Fibroblast of pulmonary artery (primary cell): Measurements from ENCODE around the gene CSTA.

ENCODE experiments used
- DNase-seq: peaks from one replicate; pipeline ENCODE4 v3.0.0-alpha.2; 2010; ENCODE audit warnings: low read depth
- H3K4me3 ChIP-seq: replicated peaks from 2 replicates; pipeline ENCODE4 v1.5.1; 2011; ENCODE audit warnings: low read depth, mild to moderate bottlenecking, control low read depth, low read length, moderate library complexity
- TF ChIP-seq, protein P1 (sequence below): IDR thresholded peaks from 2 replicates; pipeline ENCODE4 v1.5.1; 2011; ENCODE audit warnings: mild to moderate bottlenecking, control low read depth, low read length, inconsistent platforms; ENCODE audit errors: missing control alignments

CSTA gene

DNA sequence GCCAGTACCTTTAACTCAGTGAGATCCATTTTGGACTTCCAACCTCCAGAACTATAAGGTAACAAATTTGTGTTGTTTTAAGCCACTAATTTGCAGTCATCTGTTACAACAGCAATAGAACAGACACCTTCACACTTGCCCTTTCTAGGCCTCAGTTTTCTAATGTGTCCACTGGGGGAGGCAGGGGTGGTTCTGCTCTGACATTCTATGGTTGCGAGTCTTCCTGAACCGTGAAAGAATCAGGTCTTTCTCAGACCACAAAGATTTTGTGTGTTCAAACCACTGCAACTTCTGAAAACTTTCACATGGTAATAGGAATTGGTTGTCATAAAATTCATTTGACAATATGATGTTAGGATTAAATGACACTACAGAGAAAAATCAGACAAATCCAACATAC lies 26.8 kb upstream of the CSTA start:
- TF ChIP-seq, protein P1, sequence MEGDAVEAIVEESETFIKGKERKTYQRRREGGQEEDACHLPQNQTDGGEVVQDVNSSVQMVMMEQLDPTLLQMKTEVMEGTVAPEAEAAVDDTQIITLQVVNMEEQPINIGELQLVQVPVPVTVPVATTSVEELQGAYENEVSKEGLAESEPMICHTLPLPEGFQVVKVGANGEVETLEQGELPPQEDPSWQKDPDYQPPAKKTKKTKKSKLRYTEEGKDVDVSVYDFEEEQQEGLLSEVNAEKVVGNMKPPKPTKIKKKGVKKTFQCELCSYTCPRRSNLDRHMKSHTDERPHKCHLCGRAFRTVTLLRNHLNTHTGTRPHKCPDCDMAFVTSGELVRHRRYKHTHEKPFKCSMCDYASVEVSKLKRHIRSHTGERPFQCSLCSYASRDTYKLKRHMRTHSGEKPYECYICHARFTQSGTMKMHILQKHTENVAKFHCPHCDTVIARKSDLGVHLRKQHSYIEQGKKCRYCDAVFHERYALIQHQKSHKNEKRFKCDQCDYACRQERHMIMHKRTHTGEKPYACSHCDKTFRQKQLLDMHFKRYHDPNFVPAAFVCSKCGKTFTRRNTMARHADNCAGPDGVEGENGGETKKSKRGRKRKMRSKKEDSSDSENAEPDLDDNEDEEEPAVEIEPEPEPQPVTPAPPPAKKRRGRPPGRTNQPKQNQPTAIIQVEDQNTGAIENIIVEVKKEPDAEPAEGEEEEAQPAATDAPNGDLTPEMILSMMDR, result no peak
- H3K4me3 ChIP-seq, result no peak overlapping the region
- no peak for DNase-seq

DNA sequence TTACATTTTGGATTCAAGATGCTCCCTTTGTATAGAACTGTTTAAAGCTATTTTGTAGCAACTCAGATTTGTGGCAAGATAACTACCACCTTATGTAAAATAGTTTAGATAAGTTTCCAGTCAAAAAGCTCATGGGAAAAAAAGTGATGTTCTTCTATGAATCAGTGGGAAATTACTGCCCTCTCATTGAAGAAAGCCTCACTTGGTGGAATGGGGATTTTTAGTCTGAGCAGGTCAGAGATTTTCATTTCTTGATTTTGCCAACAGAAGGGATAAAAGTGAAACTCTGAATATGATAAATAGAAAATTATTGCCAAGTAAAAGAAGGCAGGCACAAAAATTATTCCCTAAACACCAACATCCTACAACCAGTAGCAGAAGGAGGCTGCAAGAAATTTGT lies 25.8 kb upstream of the CSTA start:
- DNase-seq, result no peak
- no peak overlapping the region for H3K4me3 ChIP-seq
- TF ChIP-seq, protein P1, result no peak

DNA sequence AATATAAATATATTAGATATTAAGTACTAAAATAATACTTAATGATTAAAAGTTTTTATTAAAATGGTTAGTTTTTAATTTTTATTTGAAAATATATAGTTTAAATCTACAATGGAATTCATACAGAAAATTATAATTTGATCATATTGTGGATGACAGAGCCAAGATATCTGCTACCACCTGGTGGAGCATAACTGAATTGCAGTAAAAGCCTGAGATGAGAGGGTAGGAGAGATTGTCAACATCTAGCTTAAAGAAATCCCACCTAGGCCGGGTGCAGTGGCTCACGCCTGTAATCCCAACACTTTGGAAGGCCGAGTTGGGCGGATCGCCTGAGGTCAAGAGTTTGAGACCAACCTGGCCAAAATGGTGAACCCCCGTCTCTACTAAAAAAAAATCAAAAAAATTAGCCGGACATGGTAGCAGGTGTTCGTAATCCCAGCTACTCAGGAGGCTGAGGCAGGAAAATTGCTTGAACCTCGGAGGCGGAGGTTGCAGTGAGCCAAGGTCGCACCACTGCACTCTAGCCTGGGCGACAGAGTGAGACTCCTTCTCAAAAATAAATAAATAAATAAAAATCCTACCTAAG lies 25.1 kb upstream of the CSTA start:
- TF ChIP-seq, protein P1, result peak; percentile 56
- H3K4me3 ChIP-seq, result no peak overlapping the region
- DNase-seq, result peak; percentile 34

DNA sequence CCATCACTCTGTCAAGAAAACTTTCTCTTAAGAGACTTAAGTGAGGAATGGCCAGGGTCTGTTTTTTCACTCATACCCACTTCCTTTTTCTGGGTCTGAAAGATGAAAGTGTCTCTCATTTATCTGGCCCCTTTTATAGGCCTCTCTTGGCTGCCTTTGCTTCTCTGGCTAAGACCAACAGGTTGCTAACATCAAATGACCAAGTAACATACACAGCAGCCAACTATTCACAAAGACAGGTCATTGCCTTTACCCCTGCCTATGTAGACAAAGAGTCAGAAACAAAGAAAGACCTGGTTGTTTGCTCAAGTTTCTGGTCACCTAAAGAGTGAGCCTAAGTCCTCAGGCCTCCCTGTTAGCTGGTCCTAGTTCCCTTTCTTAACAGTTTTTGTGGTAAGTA lies 24.0 kb upstream of the CSTA start:
- no peak overlapping the region for H3K4me3 ChIP-seq
- TF ChIP-seq, protein P1, result no peak
- no peak for DNase-seq

DNA sequence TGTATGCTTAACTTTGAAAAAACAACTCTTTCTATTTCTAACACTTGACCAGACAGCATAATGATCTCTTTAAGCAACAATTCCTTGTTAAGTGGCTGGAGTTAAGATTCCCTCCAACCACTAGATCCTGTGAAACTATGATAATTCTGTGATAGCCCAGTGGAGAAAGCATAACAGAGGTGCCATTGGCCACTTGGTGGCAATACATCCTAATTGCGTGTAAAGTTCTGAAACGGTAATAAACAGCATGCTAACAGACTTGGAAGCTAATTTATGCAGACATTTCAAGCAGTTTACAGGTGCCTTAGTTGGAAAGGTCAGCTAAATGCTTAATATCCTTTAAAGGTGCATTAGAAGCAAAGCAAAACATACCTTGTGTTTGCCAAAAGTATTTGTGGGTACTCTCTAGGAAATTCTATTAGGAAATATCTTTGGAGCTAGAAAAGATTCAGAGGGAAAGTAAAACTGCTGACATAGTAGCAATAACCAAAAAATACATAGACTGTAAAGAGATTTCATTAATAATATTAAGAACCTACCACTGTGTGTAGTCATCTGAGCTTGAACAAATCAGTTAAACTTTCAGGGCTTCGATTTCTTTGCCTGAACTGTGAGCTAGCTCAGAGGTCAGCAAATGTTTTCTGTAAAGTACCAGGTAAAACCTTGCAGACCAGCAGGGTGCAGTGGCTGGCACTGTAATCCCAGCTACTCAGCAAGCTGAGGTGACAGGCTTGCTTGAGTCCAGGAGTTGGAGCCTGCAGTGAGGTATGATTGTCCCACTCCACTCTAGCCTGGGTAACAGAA lies 19.0 kb upstream of the CSTA start:
- TF ChIP-seq, protein P1, result no peak
- no peak overlapping the region for H3K4me3 ChIP-seq
- DNase-seq, result no peak

DNA sequence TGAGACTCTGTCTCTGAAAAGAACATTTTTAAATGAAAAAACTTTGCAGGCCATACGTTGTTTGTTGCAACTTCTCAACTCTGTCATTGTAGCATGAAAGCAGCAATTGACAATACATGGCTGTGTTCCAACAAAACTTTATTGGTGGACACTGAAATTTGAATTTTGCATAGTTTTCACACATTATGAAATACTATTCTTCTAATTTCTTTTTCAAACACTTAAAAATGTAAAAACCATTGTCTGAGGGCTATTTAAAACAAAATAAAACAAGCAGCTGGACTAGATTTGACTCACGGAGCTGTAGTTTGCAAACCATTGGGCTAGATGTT lies 18.5 kb upstream of the CSTA start:
- no peak for DNase-seq
- TF ChIP-seq, protein P1, result no peak
- H3K4me3 ChIP-seq, result no peak overlapping the region
